GM20000 (cell line): Measurements from ENCODE around the gene LRP5.
"Not testable (repeated sequence)": the region's sequence is repeated elsewhere in the genome, so short reads cannot be mapped to it uniquely, and the experiment has no call there.

Experiments
- DNase-seq: peaks from one replicate; pipeline ENCODE4 v3.0.0; 2012; ENCODE audit warnings: low spot score
- CTCF ChIP-seq: IDR thresholded peaks from 2 replicates; pipeline ENCODE4 v1.5.1; 2012; ENCODE audit warnings: mild to moderate bottlenecking, control low read depth; ENCODE audit errors: extremely low read depth, missing control alignments

Gene LRP5

DNA sequence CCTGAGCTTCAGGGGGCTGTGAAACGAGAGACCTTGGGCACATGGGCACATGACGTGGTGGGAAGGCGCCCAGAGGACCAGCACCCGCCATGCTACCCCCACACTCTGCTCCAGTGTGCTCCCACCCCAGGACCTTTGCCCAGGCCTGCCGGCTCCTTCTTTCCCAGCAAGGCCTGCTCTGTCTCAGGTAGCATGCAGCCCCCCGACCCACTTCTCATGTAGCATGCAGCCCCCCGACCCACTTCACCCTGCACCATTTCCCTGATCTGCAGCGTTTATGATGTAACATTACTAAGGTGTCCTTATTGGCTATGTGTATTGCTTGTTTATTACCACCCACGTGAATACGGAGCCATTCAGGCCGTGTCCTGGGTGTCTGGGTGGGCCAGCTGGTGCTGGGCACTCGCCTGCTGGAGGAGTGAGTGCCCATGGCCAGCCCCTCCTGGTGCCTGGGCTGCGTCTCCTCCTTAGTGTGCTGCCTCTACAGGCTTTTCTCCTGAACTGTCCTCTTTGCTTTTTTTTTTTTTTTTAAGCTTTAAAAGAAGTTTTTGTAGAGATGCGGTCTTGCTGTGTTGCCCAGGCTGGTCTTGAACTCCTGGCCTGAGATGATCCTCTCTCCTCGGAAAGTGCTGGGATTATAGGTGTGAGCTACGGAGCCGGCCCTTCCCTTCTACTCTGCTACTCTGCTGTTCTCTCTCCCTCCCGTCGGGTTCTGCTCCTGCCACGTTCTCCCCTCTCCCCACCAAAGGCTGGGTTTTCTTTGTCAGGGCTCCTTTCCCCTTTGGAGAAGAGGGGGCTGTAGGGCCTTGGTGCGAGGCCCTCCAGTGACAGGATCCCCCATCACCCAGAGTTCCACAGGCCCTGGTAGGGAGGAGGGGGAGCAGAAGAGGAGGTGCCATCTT lies 29.4 kb downstream of the LRP5 start:
- DNase-seq: no peak

DNA sequence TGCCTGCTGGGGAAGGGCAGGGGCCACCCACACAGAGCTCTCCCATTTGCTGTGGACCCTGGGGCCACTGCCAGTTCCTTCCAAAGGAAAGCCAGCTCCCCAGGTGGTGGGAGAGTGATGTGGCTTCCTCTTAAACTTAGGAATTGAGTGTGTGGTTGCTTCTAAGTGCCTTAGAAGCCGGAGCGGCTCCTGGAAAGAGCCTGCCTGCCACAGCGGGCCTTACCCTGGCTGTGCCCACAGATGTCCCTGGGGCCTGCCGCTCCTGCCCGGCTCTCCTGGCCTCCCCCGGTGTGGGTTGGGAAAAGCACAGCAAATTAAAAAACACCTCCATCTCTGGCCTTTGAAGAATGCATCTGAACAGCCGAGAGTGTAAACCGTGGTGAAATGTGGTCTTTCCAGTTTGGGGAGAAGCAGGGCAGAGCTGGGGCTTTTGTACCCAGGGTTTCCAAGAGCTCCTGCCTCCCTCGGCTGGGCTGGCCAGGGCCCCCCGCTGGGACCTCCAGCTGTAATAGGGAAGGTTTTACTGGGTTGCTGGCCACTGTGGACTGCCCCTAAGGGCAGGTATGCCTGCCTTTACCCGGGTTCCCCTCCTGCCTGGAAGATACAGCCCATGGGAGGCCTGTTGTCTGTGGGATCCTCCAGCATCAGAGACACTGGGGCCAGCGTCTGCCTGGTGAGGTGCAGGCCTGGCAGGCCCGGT lies 30.2 kb downstream of the LRP5 start:
- no peak for TF ChIP-seq CTCF
- no peak for DNase-seq

More for the DNA sequence above, 29.4 kb downstream of the LRP5 start:
- TF ChIP-seq CTCF: no peak

DNA sequence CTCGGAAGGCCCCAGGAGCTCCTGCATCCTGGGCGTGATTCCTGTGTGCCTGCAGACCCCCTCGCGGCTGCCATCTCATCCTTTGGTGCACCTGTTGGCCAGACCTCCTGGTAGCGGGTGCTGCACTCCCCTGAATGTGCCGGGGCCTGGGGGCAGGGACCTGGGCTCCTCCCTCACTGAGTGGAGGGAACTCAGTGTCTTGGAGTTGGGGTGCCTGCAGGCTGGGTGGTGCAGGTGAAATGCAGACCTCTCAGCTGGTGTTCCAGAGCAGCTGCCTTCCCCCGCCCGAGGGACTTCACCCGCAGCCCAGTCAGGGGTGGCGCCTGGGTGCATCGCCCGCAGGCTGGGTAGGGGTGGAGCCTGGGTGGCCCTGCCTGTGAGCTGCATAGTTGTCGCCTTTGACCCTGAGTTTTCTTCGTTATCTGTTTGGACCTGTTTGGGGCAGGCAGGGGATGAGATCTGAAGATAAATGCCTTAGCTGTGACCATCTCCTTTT lies 31.4 kb downstream of the LRP5 start:
- TF ChIP-seq CTCF: no peak
- DNase-seq: no peak

GRCh38 chr11:68344821-68345220 lies 32.4 kb downstream of the LRP5 start:
- not testable (repeated sequence) for DNase-seq

DNA sequence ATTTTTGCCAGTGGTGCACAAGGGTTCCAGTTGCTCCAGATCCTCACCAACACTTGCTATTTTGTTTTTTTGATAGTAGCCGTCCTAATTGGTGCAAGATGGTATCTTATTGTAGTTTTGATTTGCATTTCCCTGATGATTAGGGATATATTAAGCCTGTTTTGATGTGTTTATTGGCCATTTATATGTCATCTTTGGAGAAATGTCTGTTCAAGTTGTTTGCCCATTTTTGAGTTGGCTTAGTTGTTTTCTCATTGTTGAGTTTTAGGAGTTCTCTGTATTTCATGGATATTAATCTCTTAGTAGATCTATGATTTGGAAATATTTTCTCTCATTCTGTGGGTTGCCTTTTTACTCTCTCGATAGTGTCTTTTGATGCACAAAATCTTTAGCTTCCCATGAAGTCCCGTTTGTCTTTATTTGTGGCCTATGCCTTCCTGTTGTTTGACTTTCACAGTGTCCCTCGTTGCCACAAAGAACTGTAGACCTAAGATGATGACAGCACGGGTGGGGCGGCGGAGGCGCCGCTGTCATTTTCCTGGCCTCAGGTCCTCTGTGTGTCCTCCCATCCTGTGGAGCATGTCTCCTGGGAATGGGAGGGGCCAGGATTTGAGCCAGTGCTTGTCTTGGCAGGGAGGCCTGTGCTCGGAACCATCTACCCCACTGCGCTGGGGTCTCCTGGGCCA lies 33.5 kb downstream of the LRP5 start:
- TF ChIP-seq CTCF: no peak
- no peak for DNase-seq

- TF ChIP-seq CTCF: no peak
- no peak for DNase-seq
Observed at GRCh38 chr11:68346462-68346790, 34.0 kb downstream of the LRP5 start.

DNA sequence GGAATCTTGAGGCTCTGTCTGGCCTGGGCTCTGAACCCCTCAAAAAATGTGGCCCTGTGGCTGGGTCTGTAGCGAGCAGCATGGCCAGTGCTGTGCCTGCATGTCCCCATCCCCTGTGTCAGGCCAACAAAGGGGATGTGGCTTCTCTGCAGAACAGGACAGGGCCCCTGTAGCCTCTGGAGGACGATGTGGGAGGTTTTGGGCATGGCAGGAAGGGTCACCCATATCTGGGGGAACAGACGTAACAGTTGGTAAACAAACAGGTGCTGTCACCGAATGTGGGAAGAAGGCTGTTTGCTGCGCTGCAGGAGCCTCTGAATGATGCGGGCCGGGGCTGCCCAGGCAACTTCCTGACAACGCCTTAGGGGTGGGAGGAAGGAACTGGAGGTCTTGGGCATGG lies 35.0 kb downstream of the LRP5 start:
- no peak for DNase-seq
- TF ChIP-seq CTCF: no peak
